Karpas-422 (cell line): ENCODE measurements around the gene ZNF778. TPM values are rescaled to one million over a fixed set of nuclear protein-coding genes. Genes with fewer than 3 reads are reported as not detected.

Experiments
- DNase-seq: peaks from one replicate; pipeline ENCODE4 v3.0.0-alpha.2; 2015
- H2AFZ ChIP-seq: fragments of 200-600 bp; sonication (generic); 2 replicates; pipeline ENCODE4 v1.6.1; 2014; ENCODE audit warnings: antibody characterized with exemption, low read length, mixed read lengths
- H3K27ac ChIP-seq: fragments of 200-600 bp; sonication (generic); 2 replicates; pipeline ENCODE4 v1.5.1; 2014; ENCODE audit warnings: mild to moderate bottlenecking, low read length, moderate library complexity
- H3K27me3 ChIP-seq: fragments of 200-600 bp; sonication (generic); 2 replicates; pipeline ENCODE4 v1.6.1; 2014; ENCODE audit warnings: low read length, mixed read lengths
- H3K36me3 ChIP-seq: fragments of 200-600 bp; sonication (generic); 2 replicates; pipeline ENCODE4 v1.6.1; 2014; ENCODE audit warnings: low read length, mixed read lengths; ENCODE audit not compliant: insufficient read depth
- H3K4me1 ChIP-seq: fragments of 200-600 bp; sonication (generic); 2 replicates; pipeline ENCODE4 v1.6.1; 2014; ENCODE audit warnings: mild to moderate bottlenecking, low read length, mixed read lengths
- H3K4me2 ChIP-seq: fragments of 200-600 bp; sonication (generic); 2 replicates; pipeline ENCODE4 v1.6.1; 2014; ENCODE audit warnings: low read length, low read depth, mild to moderate bottlenecking; ENCODE audit not compliant: poor library complexity, severe bottlenecking
- H3K4me3 ChIP-seq: fragments of 200-600 bp; sonication (generic); 2 replicates; pipeline ENCODE4 v1.5.1; 2014; ENCODE audit warnings: mild to moderate bottlenecking, antibody characterized with exemption, low read length, mixed read lengths
- H3K79me2 ChIP-seq: fragments of 200-600 bp; sonication (generic); 2 replicates; pipeline ENCODE4 v1.6.1; 2014; ENCODE audit warnings: mild to moderate bottlenecking, low read length, mixed read lengths
- H3K9ac ChIP-seq: fragments of 200-600 bp; sonication (generic); 2 replicates; pipeline ENCODE4 v1.6.0; 2014; ENCODE audit warnings: low read length
- H3K9me2 ChIP-seq: fragments of 200-600 bp; sonication (generic), shearing (Covaris generic); replicated peaks from 2 replicates; pipeline ENCODE4 v1.6.0; 2014; ENCODE audit warnings: mild to moderate bottlenecking, low read length, moderate library complexity; ENCODE audit not compliant: insufficient read depth
- H3K9me3 ChIP-seq: fragments of 300-700, 200-600 bp; sonication (generic); 2 replicates; pipeline ENCODE4 v1.6.1; 2014; ENCODE audit warnings: low read length, mixed read lengths
- H4K20me1 ChIP-seq: fragments of 200-600 bp; sonication (generic); 2 replicates; pipeline ENCODE4 v1.6.1; 2014; ENCODE audit warnings: mild to moderate bottlenecking, antibody characterized with exemption, low read length, low read depth; ENCODE audit not compliant: insufficient read depth
- total RNA-seq: library from RNA; depleted of rRNA; stranded (reverse); fragments of >200 nt; shearing (Covaris generic); gene quantifications from 2 replicates; pipeline ENCODE4 v1.2.3, GENCODE V29; 2014; ENCODE audit warnings: low replicate concordance

The ZNF778 gene
- total RNA-seq, 1 experiment from 2014 or later: 2.7 TPM

DNA sequence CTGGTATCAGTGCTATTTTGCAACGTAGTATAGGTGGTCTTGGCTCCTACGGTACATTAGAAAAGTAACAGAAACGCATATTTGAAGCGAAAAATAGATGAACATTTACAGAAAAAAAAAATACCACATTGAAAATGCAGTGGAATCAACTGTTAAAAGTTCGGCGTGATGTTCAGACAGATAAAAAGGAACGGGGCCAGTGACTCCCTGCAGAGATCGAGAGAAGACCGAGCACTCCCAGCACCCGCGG lies 440 bp upstream of the ZNF778 start:
- H3K9ac ChIP-seq: peak overlapping the region; percentile 89
- H4K20me1 ChIP-seq: no peaks in the 10 kb centered on the region
- H3K27ac ChIP-seq: peak overlapping the region; percentile 55
- peak overlapping the region; percentile 73 for H2AFZ ChIP-seq
- no peaks in the 10 kb centered on the region for H3K9me2 ChIP-seq
- no peaks in the 10 kb centered on the region for H3K27me3 ChIP-seq
- H3K4me1 ChIP-seq: peaks cover 14% of the 10 kb centered on the region
- no peaks in the 10 kb centered on the region for H3K9me3 ChIP-seq
- peak overlapping the region; percentile 96 for H3K4me2 ChIP-seq
- peak overlapping the region; percentile 89 for H3K4me3 ChIP-seq
- H3K36me3 ChIP-seq: no peaks in the 10 kb centered on the region
- peaks cover 6% of the 10 kb centered on the region for H3K79me2 ChIP-seq
- DNase-seq: no peak

- no peaks in the 10 kb centered on the region for H3K9me2 ChIP-seq
- no peaks in the 10 kb centered on the region for H3K9me3 ChIP-seq
- no peak overlapping the region for H3K9ac ChIP-seq
- no peak for DNase-seq
- H3K27ac ChIP-seq: no peak overlapping the region
- no peak overlapping the region for H3K4me2 ChIP-seq
- no peak overlapping the region for H2AFZ ChIP-seq
- H3K27me3 ChIP-seq: no peaks in the 10 kb centered on the region
- H3K4me1 ChIP-seq: peaks cover 14% of the 10 kb centered on the region
- H3K4me3 ChIP-seq: no peak overlapping the region
- no peaks in the 10 kb centered on the region for H4K20me1 ChIP-seq
- 0 out of 2 replicates have a peak, but pooled peaks cover 3% of the 10 kb centered on the region for H3K36me3 ChIP-seq
- H3K79me2 ChIP-seq: peaks cover 6% of the 10 kb centered on the region
These were observed 1.9 kb downstream of the ZNF778 start for GRCh38 chr16:89219365-89219764.

DNA sequence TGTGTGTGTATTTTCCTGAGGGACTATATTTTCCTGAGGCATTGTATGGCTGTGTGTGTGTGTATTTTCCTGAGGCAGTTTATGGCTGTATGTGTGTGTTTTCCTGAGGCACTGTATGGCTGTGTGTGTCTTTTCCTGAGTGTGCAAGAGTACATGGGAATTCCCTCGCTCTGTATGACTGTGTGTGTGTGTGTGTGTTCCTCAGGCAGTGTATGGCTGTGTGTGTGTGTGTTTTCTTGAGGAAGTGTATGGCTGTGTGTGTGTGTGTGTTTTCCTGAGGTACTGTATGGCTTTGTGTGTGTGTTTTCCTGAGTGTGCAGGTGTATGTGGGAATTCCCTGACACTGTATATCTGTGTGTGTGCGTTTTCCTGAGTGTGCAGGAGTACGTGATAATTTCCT lies 4.1 kb downstream of the ZNF778 start:
- Histone ChIP-seq H4K20me1 (no peaks in the 10 kb centered on the region), H3K9ac (no peak overlapping the region), H3K9me2 (no peaks in the 10 kb centered on the region), H3K36me3 (peaks cover 12% of the 10 kb centered on the region), H3K4me3 (no peak overlapping the region), H3K4me1 (peaks cover 9% of the 10 kb centered on the region), H3K27me3 (no peaks in the 10 kb centered on the region), H3K79me2 (peaks cover 6% of the 10 kb centered on the region), H2AFZ (no peak overlapping the region), H3K4me2 (no peak overlapping the region), H3K27ac (no peak overlapping the region), H3K9me3 (peaks cover under 1% of the 10 kb centered on the region; the same call in 1 of the 2 replicates)
- no peak for DNase-seq

DNA sequence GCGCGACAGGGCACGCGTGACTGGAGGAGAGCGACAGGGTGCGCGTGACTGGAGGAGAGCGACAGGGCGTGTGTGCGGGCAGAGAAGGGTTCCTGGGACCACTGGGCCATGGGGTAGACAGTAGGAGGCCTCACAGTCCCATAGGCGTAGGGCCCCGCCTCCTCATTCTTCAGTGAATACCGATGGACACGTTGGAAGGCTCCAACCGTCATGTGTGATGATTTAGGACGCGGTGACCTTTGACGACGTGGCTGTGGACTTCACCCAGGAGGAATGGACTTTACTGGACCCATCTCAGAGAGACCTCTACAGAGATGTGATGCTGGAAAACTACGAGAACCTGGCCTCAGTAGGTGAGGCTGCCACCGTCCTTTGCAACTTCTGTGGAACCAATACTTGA lies 5.4 kb downstream of the ZNF778 start:
- Histone ChIP-seq H3K79me2 (peaks cover 5% of the 10 kb centered on the region), H3K4me3 (no peak overlapping the region), H3K4me1 (peaks cover 4% of the 10 kb centered on the region), H2AFZ (no peak overlapping the region), H3K36me3 (peaks cover 25% of the 10 kb centered on the region), H3K9me3 (peaks cover 14% of the 10 kb centered on the region), H3K9me2 (no peaks in the 10 kb centered on the region), H3K27ac (no peak overlapping the region), H3K4me2 (no peak overlapping the region), H4K20me1 (no peaks in the 10 kb centered on the region), H3K9ac (no peak overlapping the region), H3K27me3 (no peaks in the 10 kb centered on the region)
- DNase-seq: no peak

DNA sequence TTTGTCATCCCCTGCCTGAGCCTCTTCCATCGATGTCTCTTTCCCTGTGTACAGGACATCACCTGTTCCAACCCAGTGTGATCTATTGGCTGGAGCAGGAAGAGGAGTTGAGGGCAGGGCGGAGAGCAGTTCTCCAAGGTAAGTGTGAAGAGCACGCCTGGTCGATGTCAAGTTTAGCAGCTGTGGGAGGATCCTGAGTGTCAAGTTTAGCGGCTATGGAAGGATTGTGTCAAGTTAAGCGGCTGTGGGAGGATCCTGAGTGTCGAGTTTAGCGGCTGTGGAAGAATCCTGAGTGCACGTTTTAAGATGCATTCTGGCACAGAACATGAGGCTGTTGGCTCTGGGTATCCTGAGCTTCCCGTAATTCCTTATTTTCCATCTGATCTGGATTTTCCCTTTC lies 7.2 kb downstream of the ZNF778 start:
- Histone ChIP-seq H2AFZ (no peak overlapping the region), H3K27ac (no peak overlapping the region), H3K79me2 (no peaks in the 10 kb centered on the region), H3K9me3 (peaks cover 25% of the 10 kb centered on the region), H3K4me3 (no peak overlapping the region), H3K9me2 (no peaks in the 10 kb centered on the region), H3K4me1 (no peaks in the 10 kb centered on the region), H3K4me2 (no peak overlapping the region), H3K36me3 (peaks cover 36% of the 10 kb centered on the region), H3K9ac (no peak overlapping the region), H3K27me3 (no peaks in the 10 kb centered on the region), H4K20me1 (no peaks in the 10 kb centered on the region)
- DNase-seq: no peak

GRCh38 chr16:89230255-89230654 lies 12.8 kb downstream of the ZNF778 start:
- H3K4me2 ChIP-seq: no peak overlapping the region
- H3K4me3 ChIP-seq: no peak overlapping the region
- no peaks in the 10 kb centered on the region for H3K79me2 ChIP-seq
- H3K4me1 ChIP-seq: no peaks in the 10 kb centered on the region
- H3K27ac ChIP-seq: no peak overlapping the region
- H2AFZ ChIP-seq: no peak overlapping the region
- no peaks in the 10 kb centered on the region for H4K20me1 ChIP-seq
- no peak for DNase-seq
- no peaks in the 10 kb centered on the region for H3K27me3 ChIP-seq
- no peak overlapping the region for H3K9ac ChIP-seq
- H3K9me3 ChIP-seq: peaks cover 25% of the 10 kb centered on the region
- H3K9me2 ChIP-seq: no peaks in the 10 kb centered on the region
- peaks cover 58% of the 10 kb centered on the region for H3K36me3 ChIP-seq

DNA sequence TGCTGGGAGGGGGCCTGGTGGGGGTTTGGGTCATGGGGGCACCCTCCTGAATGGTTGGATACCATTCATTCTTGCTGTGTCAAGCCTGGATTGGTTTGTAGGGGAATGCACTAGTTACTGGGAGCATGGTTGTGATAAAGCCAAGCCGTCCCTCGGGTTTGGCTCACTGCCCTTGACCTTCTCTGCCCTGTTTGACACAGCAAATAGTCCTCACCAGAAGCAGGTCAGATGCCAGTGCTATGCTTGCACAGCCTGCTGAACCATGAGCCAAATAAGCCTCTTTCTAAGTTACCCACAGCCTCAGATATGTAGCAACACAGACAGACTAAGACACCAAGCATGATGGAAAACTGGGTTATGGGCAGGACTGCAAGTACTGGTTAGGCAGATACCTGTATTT lies 14.6 kb downstream of the ZNF778 start:
- H4K20me1 ChIP-seq: no peaks in the 10 kb centered on the region
- H2AFZ ChIP-seq: no peak overlapping the region
- H3K27me3 ChIP-seq: no peaks in the 10 kb centered on the region
- H3K36me3 ChIP-seq: peaks cover 44% of the 10 kb centered on the region
- no peak for DNase-seq
- H3K9me3 ChIP-seq: peaks cover 19% of the 10 kb centered on the region
- H3K27ac ChIP-seq: no peak overlapping the region
- H3K4me2 ChIP-seq: no peak overlapping the region
- no peaks in the 10 kb centered on the region for H3K9me2 ChIP-seq
- no peaks in the 10 kb centered on the region for H3K79me2 ChIP-seq
- H3K9ac ChIP-seq: no peak overlapping the region
- no peaks in the 10 kb centered on the region for H3K4me1 ChIP-seq
- H3K4me3 ChIP-seq: no peak overlapping the region

DNA sequence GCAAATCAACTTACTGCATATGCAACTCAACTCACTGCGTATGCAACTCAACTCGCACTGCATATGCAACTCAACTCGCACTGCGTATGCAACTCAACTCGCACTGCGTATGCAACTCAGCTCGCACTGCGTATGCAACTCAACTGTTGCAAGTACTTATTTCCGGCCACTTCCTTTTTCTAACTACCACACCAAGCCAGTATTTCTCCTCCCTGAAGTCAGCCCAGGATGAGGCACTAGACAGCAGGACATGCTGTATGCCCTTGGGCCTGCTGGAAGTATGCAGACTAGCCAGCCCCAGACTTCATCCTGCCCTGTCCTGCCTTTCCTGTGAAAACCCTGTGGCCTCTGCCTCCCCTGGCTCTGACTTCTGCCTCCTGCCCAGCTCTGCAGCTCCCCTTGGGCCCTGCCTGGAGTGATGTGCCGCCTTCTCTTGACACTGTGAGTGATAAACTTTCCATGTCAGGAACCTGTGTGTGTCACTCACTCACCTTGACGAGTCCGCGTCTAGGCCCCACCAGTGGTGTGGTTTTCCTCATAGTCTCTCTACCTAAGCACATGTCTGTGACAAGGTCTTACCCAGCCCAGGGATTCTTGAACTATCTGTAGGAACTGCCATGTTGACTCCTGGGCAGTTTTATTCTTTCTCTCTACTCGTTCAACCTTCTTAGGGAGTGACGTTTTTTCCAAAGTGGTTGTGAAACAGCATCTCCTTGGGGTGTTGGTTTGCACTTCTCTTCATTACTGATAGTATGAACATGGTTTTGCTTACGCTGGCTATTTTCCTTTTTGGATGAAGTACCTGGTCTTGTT lies 16.4 kb downstream of the ZNF778 start:
- H2AFZ ChIP-seq: no peak overlapping the region

More for the DNA sequence above, 16.4 kb downstream of the ZNF778 start:
- H3K27me3 ChIP-seq: no peaks in the 10 kb centered on the region
- H3K36me3 ChIP-seq: peaks cover 27% of the 10 kb centered on the region
- no peaks in the 10 kb centered on the region for H4K20me1 ChIP-seq
- H3K9me3 ChIP-seq: peaks cover 2% of the 10 kb centered on the region; the same call in 1 of the 2 replicates
- no peaks in the 10 kb centered on the region for H3K4me1 ChIP-seq
- H3K27ac ChIP-seq: no peak overlapping the region
- H3K4me3 ChIP-seq: no peak overlapping the region
- no peaks in the 10 kb centered on the region for H3K79me2 ChIP-seq
- H3K9ac ChIP-seq: no peak overlapping the region
- H3K4me2 ChIP-seq: no peak overlapping the region
- no peaks in the 10 kb centered on the region for H3K9me2 ChIP-seq
- DNase-seq: no peak
